ENCODE measurements around the gene PTPN12.
"Not testable (repeated sequence)": the region's sequence is repeated elsewhere in the genome, so short reads cannot be mapped to it uniquely, and the experiment has no call there.

The PTPN12 gene

DNA sequence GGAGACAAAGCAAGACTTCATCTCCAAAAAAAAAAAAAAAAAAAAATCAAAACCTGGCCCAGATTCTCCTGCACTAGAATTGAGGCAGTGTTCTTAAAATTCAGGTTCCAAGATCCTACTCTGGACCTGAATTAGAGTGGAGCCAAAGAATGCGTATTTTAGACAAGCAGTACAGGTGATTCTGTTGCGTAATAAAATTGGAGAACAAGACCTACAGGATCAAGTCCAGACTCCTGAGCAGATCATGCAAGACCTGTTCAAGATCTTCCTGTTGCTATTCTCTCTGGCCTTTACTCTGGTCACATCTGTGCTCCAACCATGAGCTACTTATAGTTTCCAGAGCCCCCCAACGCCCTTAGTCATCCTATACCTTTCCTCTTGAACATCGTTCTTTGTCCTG is 107.7 kb downstream of the PTPN12 start:
- Histone ChIP-seq H3K9me3 (ENCODE audit: control extremely low read depth in 1 of 5, control insufficient read depth in 4 of 5, insufficient read depth in 2 of 5, low read depth in 1 of 5, low read length in 4 of 5) (no peaks in the 10 kb centered on the region), H3K27ac (ENCODE audit: insufficient read depth in 1 of 2, low read depth in 1 of 2, low read length in 2 of 2, poor library complexity in 1 of 2, severe bottlenecking in 2 of 2) (no peak overlapping the region), H3K4me1 (ENCODE audit: control extremely low read depth in 1 of 4, control insufficient read depth in 4 of 4, insufficient read depth in 4 of 4, low read length in 3 of 4) (no peaks in the 10 kb centered on the region), H3K4me3 (ENCODE audit: control insufficient read depth in 1 of 7, extremely low read depth in 1 of 7, insufficient read depth in 4 of 7, low read depth in 2 of 7, low read length in 6 of 7) (no peak overlapping the region), H3K36me3 (ENCODE audit: control insufficient read depth in 4 of 4, insufficient read depth in 4 of 4, low read length in 3 of 4) (peaks cover 5 to 11% (median 7%) of the 10 kb centered on the region in 4 experiments), H3K27me3 (replicated peaks in 2 of 5; ENCODE audit: control insufficient read depth in 4 of 5, insufficient read depth in 5 of 5, low read length in 4 of 5) (no peaks in the 10 kb centered on the region)
- POLR2A ChIA-PET, result no interaction called here
- DNase-seq, result no peak
- CTCF ChIA-PET, result interaction anchor here (1.1 to 1.7 kb wide), 2 partner anchors 8 to 17 kb away, joined by 4 to 6 read pairs; no protein-coding TSS in a partner anchor
- 83% methylated on average over 4 of the region's 4 CpGs for WGBS (ENCODE audit: insufficient coverage)

- Histone ChIP-seq H3K9me3 (ENCODE audit: control extremely low read depth in 1 of 5, control insufficient read depth in 4 of 5, insufficient read depth in 2 of 5, low read depth in 1 of 5, low read length in 4 of 5) (no peaks in the 10 kb centered on the region), H3K27me3 (replicated peaks in 2 of 5; ENCODE audit: control insufficient read depth in 4 of 5, insufficient read depth in 5 of 5, low read length in 4 of 5) (no peaks in the 10 kb centered on the region), H3K4me3 (ENCODE audit: control insufficient read depth in 1 of 7, extremely low read depth in 1 of 7, insufficient read depth in 4 of 7, low read depth in 2 of 7, low read length in 6 of 7) (no peak overlapping the region), H3K27ac (ENCODE audit: insufficient read depth in 1 of 2, low read depth in 1 of 2, low read length in 2 of 2, poor library complexity in 1 of 2, severe bottlenecking in 2 of 2) (no peak overlapping the region), H3K36me3 (ENCODE audit: control insufficient read depth in 4 of 4, insufficient read depth in 4 of 4, low read length in 3 of 4) (peaks cover 0 to 8% (median 2%) of the 10 kb centered on the region in 4 experiments), H3K4me1 (ENCODE audit: control extremely low read depth in 1 of 4, control insufficient read depth in 4 of 4, insufficient read depth in 4 of 4, low read length in 3 of 4) (no peaks in the 10 kb centered on the region)
- DNase-seq, result no peak
- POLR2A ChIA-PET, result interaction anchor here (0.7 kb wide), 1 partner anchor 341 kb away, joined by 5 read pairs; no protein-coding TSS in a partner anchor
- WGBS (ENCODE audit: insufficient coverage), result 100% methylated on average over 2 of the region's 6 CpGs
- CTCF ChIA-PET, result interaction anchor here (0.7 to 6.9 kb wide), 3 partner anchors 38 to 111 kb away, joined by 3 to 52 read pairs (median 3); no protein-coding TSS in a partner anchor
These were observed 111.7 kb downstream of the PTPN12 start for GRCh38 chr7:77648742-77649338.

DNA sequence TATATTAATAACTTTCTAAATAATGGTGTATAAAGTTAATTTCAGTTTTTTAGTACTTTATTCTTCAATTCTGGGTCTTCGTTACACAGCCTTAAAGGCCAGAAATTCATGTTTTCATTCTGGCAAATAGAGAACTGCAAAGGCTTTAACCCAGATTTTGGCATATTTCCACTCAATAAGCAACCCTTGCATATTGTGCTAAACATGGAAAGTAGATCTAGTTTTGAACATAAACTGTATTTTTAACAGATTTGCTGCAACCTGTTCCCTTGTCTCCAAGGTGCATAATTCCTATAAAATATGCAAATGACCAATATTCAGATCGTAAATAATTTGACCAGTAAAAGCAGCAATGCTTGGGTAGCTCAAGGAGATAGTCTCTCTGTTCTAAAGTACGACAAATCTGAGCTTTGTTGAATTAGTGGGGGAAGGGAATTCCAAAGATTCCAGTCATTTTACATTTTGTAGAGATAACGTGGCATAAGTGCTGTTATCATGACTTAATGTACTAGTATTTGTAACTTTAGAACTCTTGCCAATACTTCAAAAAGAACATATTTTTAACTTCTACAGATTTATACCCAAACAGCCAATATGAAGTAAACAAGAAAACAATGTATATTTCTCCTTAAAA is 112.7 kb downstream of the PTPN12 start:
- no peak overlapping the region for H3K27ac ChIP-seq (ENCODE audit: insufficient read depth in 1 of 2, low read depth in 1 of 2, low read length in 2 of 2, poor library complexity in 1 of 2, severe bottlenecking in 2 of 2)

GRCh38 chr7:77651575-77652162 is 114.6 kb downstream of the PTPN12 start:
- H3K36me3 ChIP-seq (ENCODE audit: control insufficient read depth in 4 of 4, insufficient read depth in 4 of 4, low read length in 3 of 4), result peaks cover 0 to 3% (median 1%) of the 10 kb centered on the region in 4 experiments
- H3K27ac ChIP-seq (ENCODE audit: insufficient read depth in 1 of 2, low read depth in 1 of 2, low read length in 2 of 2, poor library complexity in 1 of 2, severe bottlenecking in 2 of 2), result no peak overlapping the region
- DNase-seq, result peak; percentile 40 to 72 (median 61)
- no peaks in the 10 kb centered on the region for H3K27me3 ChIP-seq (replicated peaks in 2 of 5; ENCODE audit: control insufficient read depth in 4 of 5, insufficient read depth in 5 of 5, low read length in 4 of 5)
- ChIA-PET POLR2A (interaction anchor here (0.9 kb wide), 1 partner anchor 45 kb away, joined by 3 read pairs; the partner anchor contains the start of gene RSBN1L), CTCF (interaction anchor here (0.7 to 6.9 kb wide), 30 partner anchors 9 to 388 kb away, joined by 3 to 52 read pairs (median 4); partner anchors contain the start of genes PHTF2, RSBN1L and TMEM60)
- no peaks in the 10 kb centered on the region for H3K9me3 ChIP-seq (ENCODE audit: control extremely low read depth in 1 of 5, control insufficient read depth in 4 of 5, insufficient read depth in 2 of 5, low read depth in 1 of 5, low read length in 4 of 5)
- H3K4me3 ChIP-seq (ENCODE audit: control insufficient read depth in 1 of 7, extremely low read depth in 1 of 7, insufficient read depth in 4 of 7, low read depth in 2 of 7, low read length in 6 of 7), result no peak overlapping the region
- 39% methylated on average over 2 of the region's 3 CpGs for WGBS (ENCODE audit: insufficient coverage)
- H3K4me1 ChIP-seq (ENCODE audit: control extremely low read depth in 1 of 4, control insufficient read depth in 4 of 4, insufficient read depth in 4 of 4, low read length in 3 of 4), result no peaks in the 10 kb centered on the region

More for the DNA sequence above, 112.7 kb downstream of the PTPN12 start:
- Histone ChIP-seq H3K4me1 (ENCODE audit: control extremely low read depth in 1 of 4, control insufficient read depth in 4 of 4, insufficient read depth in 4 of 4, low read length in 3 of 4) (no peaks in the 10 kb centered on the region), H3K27me3 (replicated peaks in 2 of 5; ENCODE audit: control insufficient read depth in 4 of 5, insufficient read depth in 5 of 5, low read length in 4 of 5) (no peaks in the 10 kb centered on the region), H3K4me3 (ENCODE audit: control insufficient read depth in 1 of 7, extremely low read depth in 1 of 7, insufficient read depth in 4 of 7, low read depth in 2 of 7, low read length in 6 of 7) (no peak overlapping the region), H3K36me3 (ENCODE audit: control insufficient read depth in 4 of 4, insufficient read depth in 4 of 4, low read length in 3 of 4) (peaks cover 0 to 5% (median under 1%) of the 10 kb centered on the region in 4 experiments), H3K9me3 (ENCODE audit: control extremely low read depth in 1 of 5, control insufficient read depth in 4 of 5, insufficient read depth in 2 of 5, low read depth in 1 of 5, low read length in 4 of 5) (no peaks in the 10 kb centered on the region)
- DNase-seq, result no peak
- CTCF ChIA-PET, result interaction anchor here (0.8 to 6.9 kb wide), 8 partner anchors 9 to 288 kb away, joined by 3 to 52 read pairs (median 3); no protein-coding TSS in a partner anchor
- POLR2A ChIA-PET, result no interaction called here
- no CpG with 5 or more reads among the region's 4 CpGs for WGBS (ENCODE audit: insufficient coverage)

DNA sequence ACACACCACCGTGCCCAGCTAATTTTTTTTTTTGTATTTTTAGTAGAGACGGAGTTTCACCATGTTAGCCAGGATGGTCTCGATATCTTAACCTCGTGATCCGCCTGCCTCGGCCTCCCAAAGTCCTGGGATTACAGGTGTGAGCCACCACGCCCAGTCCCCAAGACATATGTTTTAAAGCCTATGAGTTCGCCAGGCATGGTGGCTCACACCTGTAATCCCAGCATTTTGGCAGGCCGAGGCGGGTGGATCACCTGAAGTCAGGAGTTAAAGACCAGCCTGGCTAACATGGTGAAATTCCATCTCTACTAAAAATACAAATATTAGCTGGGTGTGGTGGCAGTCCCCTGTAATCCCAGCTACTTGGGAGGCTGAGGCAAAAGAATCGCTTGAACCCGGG is 115.7 kb downstream of the PTPN12 start:
- WGBS (ENCODE audit: insufficient coverage), result 98% methylated on average over 11 of the region's 12 CpGs
- not testable (repeated sequence) for H3K36me3 ChIP-seq (ENCODE audit: control insufficient read depth in 4 of 4, insufficient read depth in 4 of 4, low read length in 3 of 4)

DNA sequence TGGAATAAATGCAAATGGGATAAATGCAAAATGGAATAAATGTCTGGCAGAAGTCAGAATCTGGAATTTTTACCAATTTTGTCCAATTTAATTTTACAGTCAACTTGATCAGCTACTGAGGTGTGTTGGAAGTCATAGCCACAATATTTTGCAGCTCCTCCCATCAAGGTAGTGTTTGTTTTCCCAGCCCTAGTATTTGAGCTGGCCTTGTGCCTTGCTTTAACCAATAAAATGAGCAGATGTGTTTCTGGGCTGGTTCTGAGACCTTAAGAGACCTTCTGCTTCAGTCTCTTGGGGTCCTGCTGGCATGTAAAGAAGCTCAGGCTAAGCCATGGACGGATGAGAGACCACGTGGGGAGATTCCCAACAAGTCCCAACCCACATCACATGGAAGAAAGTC is 116.5 kb downstream of the PTPN12 start:
- Histone ChIP-seq H3K4me3 (ENCODE audit: control insufficient read depth in 1 of 7, extremely low read depth in 1 of 7, insufficient read depth in 4 of 7, low read depth in 2 of 7, low read length in 6 of 7) (no peak overlapping the region), H3K9me3 (ENCODE audit: control extremely low read depth in 1 of 5, control insufficient read depth in 4 of 5, insufficient read depth in 2 of 5, low read depth in 1 of 5, low read length in 4 of 5) (no peaks in the 10 kb centered on the region), H3K36me3 (ENCODE audit: control insufficient read depth in 4 of 4, insufficient read depth in 4 of 4, low read length in 3 of 4) (peaks cover 0 to 5% (median 1%) of the 10 kb centered on the region in 4 experiments), H3K27ac (ENCODE audit: insufficient read depth in 1 of 2, low read depth in 1 of 2, low read length in 2 of 2, poor library complexity in 1 of 2, severe bottlenecking in 2 of 2) (no peak overlapping the region), H3K4me1 (ENCODE audit: control extremely low read depth in 1 of 4, control insufficient read depth in 4 of 4, insufficient read depth in 4 of 4, low read length in 3 of 4) (no peaks in the 10 kb centered on the region), H3K27me3 (replicated peaks in 2 of 5; ENCODE audit: control insufficient read depth in 4 of 5, insufficient read depth in 5 of 5, low read length in 4 of 5) (no peaks in the 10 kb centered on the region)
- no CpG with 5 or more reads among the region's 2 CpGs for WGBS (ENCODE audit: insufficient coverage)
- DNase-seq, result no peak
- CTCF ChIA-PET, result interaction anchor here (0.6 to 6.9 kb wide), 9 partner anchors 11 to 278 kb away, joined by 3 to 52 read pairs (median 3); no protein-coding TSS in a partner anchor
- POLR2A ChIA-PET, result no interaction called here

More for the DNA sequence above, 115.7 kb downstream of the PTPN12 start:
- POLR2A ChIA-PET; H3K27me3 ChIP-seq (replicated peaks in 2 of 5; ENCODE audit: control insufficient read depth in 4 of 5, insufficient read depth in 5 of 5, low read length in 4 of 5); H3K27ac ChIP-seq (ENCODE audit: insufficient read depth in 1 of 2, low read depth in 1 of 2, low read length in 2 of 2, poor library complexity in 1 of 2, severe bottlenecking in 2 of 2); H3K4me1 ChIP-seq (ENCODE audit: control extremely low read depth in 1 of 4, control insufficient read depth in 4 of 4, insufficient read depth in 4 of 4, low read length in 3 of 4); H3K4me3 ChIP-seq (ENCODE audit: control insufficient read depth in 1 of 7, extremely low read depth in 1 of 7, insufficient read depth in 4 of 7, low read depth in 2 of 7, low read length in 6 of 7); H3K9me3 ChIP-seq (ENCODE audit: control extremely low read depth in 1 of 5, control insufficient read depth in 4 of 5, insufficient read depth in 2 of 5, low read depth in 1 of 5, low read length in 4 of 5); DNase-seq: not testable (repeated sequence)
- CTCF ChIA-PET, result interaction anchor here (0.8 to 6.9 kb wide), 9 partner anchors 8 to 368 kb away, joined by 3 to 52 read pairs (median 4); partner anchors contain the start of genes PHTF2 and TMEM60

Measured in common myeloid progenitor, CD34-positive (primary cell).